Neutrophil (primary cell): ENCODE data around the gene TMEM39B.
"Not testable (repeated sequence)": the region's sequence is repeated elsewhere in the genome, so short reads cannot be mapped to it uniquely, and the experiment has no call there.

Source experiments
- H3K27ac ChIP-seq: fragments of 200-600 bp; sonication (generic); 2 replicates; pipeline ENCODE4 v1.5.1; 2016; ENCODE audit warnings: mild to moderate bottlenecking, moderate library complexity
- H3K27me3 ChIP-seq: fragments of 200-600 bp; sonication (generic); 2 replicates; pipeline ENCODE4 v1.6.0; 2016; ENCODE audit warnings: mild to moderate bottlenecking
- H3K36me3 ChIP-seq: fragments of 200-600 bp; sonication (generic); 2 replicates; pipeline ENCODE4 v1.5.1; 2017
- H3K4me1 ChIP-seq, 2 experiments: fragments of 200-600 bp in 1 of 2; sonication (generic) in 1 of 2; 1 replicate in 1 of 2; 2 replicates in 1 of 2; pipeline versions ENCODE4 v1.5.1 to v1.6.1; 2013 to 2016; ENCODE audit warnings: low read depth in 1 of 2, low read length in 1 of 2, mild to moderate bottlenecking in 1 of 2, moderate library complexity in 1 of 2; ENCODE audit not compliant: control insufficient read depth in 1 of 2, insufficient read depth in 1 of 2
- H3K4me3 ChIP-seq, 2 experiments: fragments of 200-600 bp in 1 of 2; sonication (generic) in 1 of 2; 1 replicate in 1 of 2; 2 replicates in 1 of 2; pipeline ENCODE4 v1.5.1; 2013 to 2016; ENCODE audit warnings: low read depth in 1 of 2, low read length in 1 of 2, mild to moderate bottlenecking in 1 of 2, moderate library complexity in 1 of 2
- H3K9me3 ChIP-seq: fragments of 200-600 bp; sonication (generic); 2 replicates; pipeline ENCODE4 v1.5.1; 2016
- TF ChIP-seq, protein P1 (sequence below): fragments of 200-600 bp; sonication (generic); IDR thresholded peaks from 2 replicates; pipeline ENCODE4 v1.5.1; 2016; ENCODE audit warnings: antibody characterized with exemption

The TMEM39B gene

DNA sequence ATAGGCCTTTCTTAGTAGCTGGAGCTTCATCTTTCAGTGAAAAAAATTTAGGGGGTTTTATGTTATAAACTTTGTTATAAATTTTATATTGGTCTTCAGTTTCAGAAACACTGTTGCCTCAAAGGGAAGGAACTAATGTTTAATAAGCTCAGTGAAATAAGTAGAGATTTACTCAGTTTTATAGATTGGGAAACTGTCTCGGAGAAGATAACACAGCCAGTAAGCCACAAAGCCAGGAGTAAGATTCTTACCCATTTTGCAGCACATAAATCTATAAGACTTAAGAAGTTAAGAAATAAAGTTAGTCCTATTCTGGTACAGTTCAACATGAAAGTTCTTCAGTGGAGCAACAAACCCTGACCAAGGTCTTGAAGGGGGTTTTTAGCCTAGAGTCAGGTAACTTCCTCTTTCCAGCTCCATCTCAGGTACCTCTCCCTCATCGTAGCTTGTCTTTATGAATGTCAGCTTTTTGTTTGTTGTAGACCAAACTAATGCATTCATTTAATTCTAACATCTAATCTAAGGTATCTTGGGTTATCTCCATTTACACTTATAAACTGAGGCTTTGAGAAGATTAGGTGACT, 38.4 kb downstream of the TMEM39B start:
- Histone ChIP-seq H3K9me3 (no peaks in the 10 kb centered on the region), H3K27ac (peak overlapping the region; percentile 14), H3K4me3 (no peak overlapping the region), H3K27me3 (no peaks in the 10 kb centered on the region), H3K4me1 (peaks cover 34 to 44% of the 10 kb centered on the region in 2 experiments), H3K36me3 (no peaks in the 10 kb centered on the region)
- TF ChIP-seq, protein P1, sequence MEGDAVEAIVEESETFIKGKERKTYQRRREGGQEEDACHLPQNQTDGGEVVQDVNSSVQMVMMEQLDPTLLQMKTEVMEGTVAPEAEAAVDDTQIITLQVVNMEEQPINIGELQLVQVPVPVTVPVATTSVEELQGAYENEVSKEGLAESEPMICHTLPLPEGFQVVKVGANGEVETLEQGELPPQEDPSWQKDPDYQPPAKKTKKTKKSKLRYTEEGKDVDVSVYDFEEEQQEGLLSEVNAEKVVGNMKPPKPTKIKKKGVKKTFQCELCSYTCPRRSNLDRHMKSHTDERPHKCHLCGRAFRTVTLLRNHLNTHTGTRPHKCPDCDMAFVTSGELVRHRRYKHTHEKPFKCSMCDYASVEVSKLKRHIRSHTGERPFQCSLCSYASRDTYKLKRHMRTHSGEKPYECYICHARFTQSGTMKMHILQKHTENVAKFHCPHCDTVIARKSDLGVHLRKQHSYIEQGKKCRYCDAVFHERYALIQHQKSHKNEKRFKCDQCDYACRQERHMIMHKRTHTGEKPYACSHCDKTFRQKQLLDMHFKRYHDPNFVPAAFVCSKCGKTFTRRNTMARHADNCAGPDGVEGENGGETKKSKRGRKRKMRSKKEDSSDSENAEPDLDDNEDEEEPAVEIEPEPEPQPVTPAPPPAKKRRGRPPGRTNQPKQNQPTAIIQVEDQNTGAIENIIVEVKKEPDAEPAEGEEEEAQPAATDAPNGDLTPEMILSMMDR: no peak

DNA sequence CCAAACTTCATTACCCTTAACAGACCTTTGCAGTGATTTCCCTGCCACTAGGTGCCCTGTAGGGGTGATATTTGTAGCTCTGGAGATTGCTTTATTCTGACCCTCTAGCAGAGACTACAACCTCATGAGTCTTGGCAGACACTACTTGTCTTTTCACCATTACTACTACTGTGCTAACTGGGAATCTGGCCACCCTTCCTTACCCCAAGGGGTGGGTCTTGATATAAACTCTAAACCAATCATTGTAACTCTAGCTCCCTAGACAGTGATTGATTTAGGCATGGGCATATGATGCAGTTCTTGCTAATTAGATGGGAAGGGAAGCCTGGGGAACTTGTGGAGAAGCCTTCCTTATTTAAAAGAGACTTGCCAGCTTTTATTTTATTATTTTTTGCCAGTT, 39.0 kb downstream of the TMEM39B start:
- Histone ChIP-seq H3K4me3 (no peak overlapping the region), H3K4me1 (peaks cover 32 to 43% of the 10 kb centered on the region in 2 experiments), H3K27ac (no peak overlapping the region), H3K27me3 (no peaks in the 10 kb centered on the region), H3K36me3 (no peaks in the 10 kb centered on the region), H3K9me3 (no peaks in the 10 kb centered on the region)
- TF ChIP-seq, protein P1: no peak

DNA sequence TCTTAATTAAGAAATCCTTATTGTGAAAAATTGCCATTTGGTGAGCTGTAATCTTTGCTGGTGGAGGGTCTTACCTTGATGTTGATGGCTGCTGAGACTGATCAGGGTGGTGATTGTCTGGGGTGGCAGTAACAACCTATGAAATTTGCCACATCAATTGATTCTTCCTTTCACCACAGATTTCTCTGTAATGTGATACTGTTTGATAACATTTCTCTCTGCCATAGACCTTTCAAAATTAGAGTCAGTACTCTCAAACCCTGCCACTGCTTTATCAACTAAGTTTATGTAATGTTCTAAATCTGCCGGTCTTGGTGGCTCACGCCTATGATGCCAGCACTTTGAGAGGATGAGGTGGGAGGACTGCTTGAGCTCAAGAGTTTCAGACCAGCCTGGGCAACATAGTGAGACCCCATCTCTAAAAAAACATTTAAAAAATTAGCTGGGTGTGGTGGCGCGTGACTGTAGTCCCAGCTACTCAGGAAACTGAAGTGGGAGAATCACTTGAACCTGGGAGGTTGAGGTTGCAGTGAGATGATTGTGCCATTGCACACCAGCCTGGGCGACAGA, 40.2 kb downstream of the TMEM39B start:
- no peak overlapping the region for H3K4me3 ChIP-seq
- H3K9me3 ChIP-seq: no peaks in the 10 kb centered on the region
- TF ChIP-seq, protein P1: no peak
- peaks cover 22 to 37% of the 10 kb centered on the region in 2 experiments for H3K4me1 ChIP-seq
- H3K36me3 ChIP-seq: no peaks in the 10 kb centered on the region
- H3K27me3 ChIP-seq: no peaks in the 10 kb centered on the region
- no peak overlapping the region for H3K27ac ChIP-seq

DNA sequence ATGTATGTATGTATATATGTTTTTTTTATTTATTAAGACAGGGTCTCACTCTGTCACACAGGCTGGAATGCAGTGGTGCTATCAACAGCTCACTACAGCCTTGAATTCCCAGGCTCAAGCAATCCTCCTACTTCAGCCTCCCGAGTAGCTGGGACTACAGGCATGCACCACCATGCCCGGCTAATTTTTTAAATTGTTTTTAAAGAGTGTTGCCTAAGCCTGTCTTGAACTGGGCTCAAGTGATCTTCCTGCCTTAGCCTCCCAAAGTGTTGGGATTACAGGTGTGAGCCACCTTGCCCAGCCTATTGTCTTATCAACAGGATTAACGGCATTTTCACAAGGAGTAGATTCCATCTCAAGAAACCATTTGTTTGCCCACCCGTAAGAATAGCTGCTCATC, 40.7 kb downstream of the TMEM39B start:
- not testable (repeated sequence) for H3K36me3 ChIP-seq, H3K9me3 ChIP-seq, H3K27ac ChIP-seq, H3K4me3 ChIP-seq, H3K27me3 ChIP-seq
- H3K4me1 ChIP-seq: peaks cover 20 to 36% of the 10 kb centered on the region in 2 experiments

DNA sequence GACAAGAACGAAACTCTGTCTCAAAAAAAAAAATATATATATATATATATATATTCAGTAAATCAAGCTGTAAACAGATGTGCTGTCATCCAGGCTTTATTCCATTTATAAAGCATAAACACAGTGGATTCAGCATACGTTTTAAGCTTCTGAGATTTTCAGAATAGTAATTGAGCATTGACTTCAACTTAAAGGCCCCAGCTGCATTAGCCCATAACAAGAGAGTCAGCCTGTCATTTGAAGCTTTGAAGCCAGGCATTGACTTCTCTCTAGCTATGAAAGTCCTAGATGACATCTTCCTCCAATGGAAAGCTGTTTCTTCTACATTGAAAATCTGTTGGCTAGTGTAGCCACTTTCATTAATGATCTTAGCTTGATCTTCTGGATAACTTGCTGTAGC, 41.7 kb downstream of the TMEM39B start:
- peaks cover 10 to 27% of the 10 kb centered on the region in 2 experiments for H3K4me1 ChIP-seq

DNA sequence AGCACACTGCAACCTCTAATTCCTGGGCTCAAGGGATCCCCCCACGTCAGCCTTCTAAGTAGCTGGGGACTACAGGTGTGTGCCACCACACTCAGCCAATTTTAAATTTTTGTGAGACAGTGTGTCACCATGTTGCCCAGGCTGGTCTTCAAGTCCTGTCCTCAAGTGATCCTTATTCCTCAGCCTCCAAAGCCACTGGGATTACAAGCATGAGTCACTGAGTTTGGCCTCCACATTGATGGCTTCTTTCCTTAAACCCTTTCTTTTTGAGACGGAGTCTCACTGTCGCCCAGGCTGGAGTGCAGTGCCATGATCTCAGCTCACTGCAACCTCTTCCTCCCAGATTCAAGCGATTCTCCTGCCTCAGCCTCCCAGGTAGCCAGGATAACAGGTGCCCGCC, 42.8 kb downstream of the TMEM39B start:
- Histone ChIP-seq H3K4me3 (no peak overlapping the region), H3K9me3 (no peaks in the 10 kb centered on the region), H3K27ac (no peak overlapping the region), H3K36me3 (no peaks in the 10 kb centered on the region), H3K27me3 (no peaks in the 10 kb centered on the region), H3K4me1 (peaks cover 4 to 18% of the 10 kb centered on the region in 2 experiments)
- TF ChIP-seq, protein P1: no peak

More for the DNA sequence above, 41.7 kb downstream of the TMEM39B start:
- H3K9me3 ChIP-seq: no peaks in the 10 kb centered on the region
- H3K36me3 ChIP-seq: no peaks in the 10 kb centered on the region
- no peak overlapping the region for H3K4me3 ChIP-seq
- TF ChIP-seq, protein P1: no peak
- H3K27me3 ChIP-seq: no peaks in the 10 kb centered on the region
- H3K27ac ChIP-seq: no peak overlapping the region
